Trophoblast cell (in vitro differentiated cells and primary cell): ENCODE data around the gene AJUBA.
"Not testable (repeated sequence)": the region's sequence is repeated elsewhere in the genome, so short reads cannot be mapped to it uniquely, and the experiment has no call there.

ENCODE experiments used
- DNase-seq, 2 donors: peaks; one replicate each; pipeline ENCODE4 v3.0.0-alpha.2; 2016
- H2AFZ ChIP-seq: 2 replicates; pipeline ENCODE4 v1.6.1; 2013; ENCODE audit warnings: low read length, moderate library complexity, mild to moderate bottlenecking; ENCODE audit not compliant: insufficient read depth, poor library complexity
- H2AK5ac ChIP-seq: 2 replicates; pipeline ENCODE4 v1.6.1; 2013; ENCODE audit warnings: mild to moderate bottlenecking, low read length
- H2BK120ac ChIP-seq: 2 replicates; pipeline ENCODE4 v1.6.1; 2013; ENCODE audit warnings: low read length, mild to moderate bottlenecking, moderate library complexity; ENCODE audit not compliant: insufficient read depth, poor library complexity
- H2BK12ac ChIP-seq: 2 replicates; pipeline ENCODE4 v1.6.1; 2013; ENCODE audit warnings: mild to moderate bottlenecking, low read length, moderate library complexity
- H2BK5ac ChIP-seq: 2 replicates; pipeline ENCODE4 v1.6.1; 2013; ENCODE audit warnings: low read length, low read depth, moderate library complexity, mild to moderate bottlenecking; ENCODE audit not compliant: poor library complexity
- H3K14ac ChIP-seq: 2 replicates; pipeline ENCODE4 v1.6.1; 2013; ENCODE audit warnings: mild to moderate bottlenecking, low read length
- H3K18ac ChIP-seq: 2 replicates; pipeline ENCODE4 v1.6.1; 2013; ENCODE audit warnings: mild to moderate bottlenecking, low read length
- H3K23ac ChIP-seq: 2 replicates; pipeline ENCODE4 v1.6.1; 2013; ENCODE audit warnings: low read length
- H3K27ac ChIP-seq: 2 replicates; pipeline ENCODE4 v1.5.1; 2013; ENCODE audit warnings: low read depth, mild to moderate bottlenecking, inconsistent platforms, low read length, moderate library complexity
- H3K27me3 ChIP-seq: 2 replicates; pipeline ENCODE4 v1.6.1; 2013; ENCODE audit warnings: inconsistent platforms, mild to moderate bottlenecking, low read length, moderate library complexity; ENCODE audit not compliant: insufficient read depth
- H3K36me3 ChIP-seq, 2 experiments: 1 replicate in 1 of 2; 2 replicates in 1 of 2; pipeline ENCODE4 v1.6.1; 2013; ENCODE audit warnings: low read length in 2 of 2, mild to moderate bottlenecking in 2 of 2, moderate library complexity in 1 of 2; ENCODE audit not compliant: insufficient read depth in 2 of 2, control insufficient read depth in 1 of 2
- H3K4ac ChIP-seq: 2 replicates; pipeline ENCODE4 v1.6.1; 2013; ENCODE audit warnings: low read depth, mild to moderate bottlenecking, low read length, moderate library complexity
- H3K4me1 ChIP-seq, 2 experiments: 1 replicate in 1 of 2; 2 replicates in 1 of 2; pipeline ENCODE4 v1.6.1; 2013; ENCODE audit warnings: low read length in 2 of 2, mild to moderate bottlenecking in 2 of 2, moderate library complexity in 1 of 2; ENCODE audit not compliant: insufficient read depth in 2 of 2, control insufficient read depth in 1 of 2
- H3K4me2 ChIP-seq: 2 replicates; pipeline ENCODE4 v1.6.1; 2013; ENCODE audit warnings: inconsistent platforms, mild to moderate bottlenecking, low read length, moderate library complexity
- H3K4me3 ChIP-seq: 2 replicates; pipeline ENCODE4 v1.5.1; 2013; ENCODE audit warnings: mild to moderate bottlenecking, low read depth, low read length, inconsistent platforms
- H3K79me1 ChIP-seq: one replicate; pipeline ENCODE4 v1.6.1; 2013; ENCODE audit warnings: low read length
- H3K79me2 ChIP-seq: 2 replicates; pipeline ENCODE4 v1.6.1; 2013; ENCODE audit warnings: low read length, mild to moderate bottlenecking; ENCODE audit not compliant: control insufficient read depth, insufficient read depth, poor library complexity
- H3K9ac ChIP-seq: 2 replicates; pipeline ENCODE4 v1.6.1; 2013; ENCODE audit warnings: mild to moderate bottlenecking, low read length
- H3K9me3 ChIP-seq: 2 replicates; pipeline ENCODE4 v1.6.1; 2013; ENCODE audit warnings: low read depth, mild to moderate bottlenecking, control low read depth, inconsistent platforms, low read length; ENCODE audit not compliant: insufficient read depth
- H4K12ac ChIP-seq: 2 replicates; pipeline ENCODE4 v1.6.1; 2013; ENCODE audit warnings: low read depth, mild to moderate bottlenecking, low read length, moderate library complexity
- H4K8ac ChIP-seq: 2 replicates; pipeline ENCODE4 v1.6.1; 2013; ENCODE audit warnings: low read depth, mild to moderate bottlenecking, low read length, moderate library complexity
- H4K91ac ChIP-seq: one replicate; pipeline ENCODE4 v1.6.1; 2013; ENCODE audit warnings: low read depth, mild to moderate bottlenecking, low read length, moderate library complexity
- WGBS: extraction: QIAGEN DNeasy Blood & Tissue Kit; methylation state at CpG from one replicate; pipeline ENCODE4 v1.1.7; 2013; ENCODE audit warnings: missing lambda C conversion rate; ENCODE audit not compliant: insufficient read length, insufficient coverage; ENCODE audit errors: extremely low coverage; 5-methylcytosine and 5-hydroxymethylcytosine counted together

AJUBA gene

DNA sequence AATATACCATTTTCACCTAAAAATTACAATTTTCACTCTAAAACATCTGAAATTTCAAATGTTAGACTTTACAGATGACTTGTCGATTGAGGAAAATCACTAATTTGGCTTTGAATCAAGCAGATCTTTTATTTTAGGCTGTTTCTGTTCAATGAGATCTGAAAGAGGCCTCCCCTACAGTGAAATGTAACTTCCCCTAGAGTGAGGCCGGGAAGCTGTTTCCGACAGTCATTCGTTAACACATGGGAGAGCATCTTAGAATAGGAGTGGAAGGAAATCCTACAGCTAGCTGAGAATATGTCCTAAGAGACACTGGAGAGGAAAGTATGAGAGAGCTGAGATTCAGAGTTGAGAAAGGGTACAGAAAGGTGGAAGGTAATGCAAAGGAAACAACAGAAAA, 33.3 kb upstream of the AJUBA start:
- no peak for DNase-seq
- Histone ChIP-seq H2AK5ac (no peak overlapping the region), H3K9me3 (no peaks in the 10 kb centered on the region), H4K91ac (no peak overlapping the region), H3K4me3 (no peak overlapping the region), H4K12ac (no peak overlapping the region), H3K9ac (no peak overlapping the region), H3K36me3 (no peaks in the 10 kb centered on the region), H3K18ac (no peak overlapping the region), H3K14ac (no peak overlapping the region), H3K79me1 (no peaks in the 10 kb centered on the region), H2BK12ac (no peak overlapping the region), H3K4me2 (no peak overlapping the region), H2BK5ac (no peak overlapping the region), H2AFZ (no peak overlapping the region), H3K23ac (no peak overlapping the region), H3K4ac (no peak overlapping the region), H3K79me2 (no peaks in the 10 kb centered on the region), H2BK120ac (no peak overlapping the region), H3K27ac (no peak overlapping the region), H3K4me1 (no peaks in the 10 kb centered on the region), H3K27me3 (no peaks in the 10 kb centered on the region), H4K8ac (no peak overlapping the region)
- no CpG with 5 or more reads among the region's 4 CpGs for WGBS

DNA sequence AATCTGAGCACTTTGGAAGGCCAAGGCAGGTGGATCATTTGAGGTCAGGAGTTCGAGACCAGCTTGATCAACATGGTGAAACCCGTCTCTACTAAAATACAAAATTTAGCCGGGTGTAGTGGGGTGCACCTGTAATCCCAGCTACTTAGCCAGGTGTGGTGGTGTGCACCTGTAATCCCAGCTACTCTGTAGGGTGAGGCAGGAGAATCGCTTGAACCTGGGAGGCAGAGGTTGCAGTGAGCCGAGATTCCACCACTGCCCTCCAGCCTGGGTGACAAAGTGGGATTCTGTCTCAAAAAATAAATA, 31.4 kb upstream of the AJUBA start:
- not testable (repeated sequence) for H3K18ac ChIP-seq, H3K9me3 ChIP-seq, DNase-seq, H3K27ac ChIP-seq, H2BK120ac ChIP-seq, H2BK12ac ChIP-seq, H3K4me2 ChIP-seq, H3K79me1 ChIP-seq, H3K4ac ChIP-seq, H3K4me3 ChIP-seq, H3K4me1 ChIP-seq, H3K14ac ChIP-seq, H4K91ac ChIP-seq, H2AK5ac ChIP-seq, H2BK5ac ChIP-seq, H2AFZ ChIP-seq, H3K9ac ChIP-seq, H3K79me2 ChIP-seq, H3K27me3 ChIP-seq, H3K36me3 ChIP-seq, H3K23ac ChIP-seq, H4K8ac ChIP-seq, H4K12ac ChIP-seq
- WGBS = no CpG with 5 or more reads among the region's 5 CpGs

DNA sequence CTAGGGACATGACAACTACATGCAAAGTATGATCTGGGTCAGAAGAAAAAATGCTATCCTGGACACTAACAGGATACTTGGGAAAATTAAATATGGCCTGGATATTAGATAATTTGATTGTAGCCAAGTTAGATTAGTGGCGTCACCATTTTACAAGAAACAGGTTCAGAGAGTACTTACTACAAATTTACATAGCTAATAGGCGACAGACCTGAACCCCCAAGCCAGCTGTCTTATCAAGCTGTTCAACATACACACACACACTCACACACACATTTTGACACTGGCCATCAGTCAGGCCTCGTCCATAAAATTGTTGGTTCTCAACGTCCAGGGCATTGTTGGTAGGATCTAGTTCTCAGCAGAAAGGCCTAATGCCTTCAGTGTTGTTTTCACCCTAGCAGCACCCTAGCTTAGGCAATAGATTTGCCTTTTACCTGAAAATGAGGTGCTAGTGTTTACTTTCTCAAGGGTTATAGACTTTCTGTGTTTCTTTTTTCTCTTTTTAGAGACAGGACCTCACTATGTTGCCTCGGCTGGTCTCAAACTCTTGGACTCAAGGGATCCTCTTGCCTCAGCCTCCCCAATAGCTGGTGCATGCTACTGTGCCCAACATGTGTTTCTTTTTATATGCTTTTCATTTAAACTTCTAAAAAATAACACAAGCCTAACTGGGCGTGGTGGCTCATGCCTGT, 30.9 kb upstream of the AJUBA start:
- H2BK5ac ChIP-seq = no peak overlapping the region
- H3K4me1 ChIP-seq = no peaks in the 10 kb centered on the region
- H3K4ac ChIP-seq = no peak overlapping the region
- H2BK120ac ChIP-seq = no peak overlapping the region
- H2AFZ ChIP-seq = no peak overlapping the region
- H3K4me3 ChIP-seq = no peak overlapping the region
- H3K4me2 ChIP-seq = no peak overlapping the region
- H3K27ac ChIP-seq = no peak overlapping the region
- H3K9me3 ChIP-seq = no peaks in the 10 kb centered on the region
- H2BK12ac ChIP-seq = no peak overlapping the region
- no peak overlapping the region for H3K14ac ChIP-seq
- H4K12ac ChIP-seq = no peak overlapping the region
- no peak for DNase-seq
- no peaks in the 10 kb centered on the region for H3K36me3 ChIP-seq
- H3K27me3 ChIP-seq = no peaks in the 10 kb centered on the region
- no peak overlapping the region for H4K91ac ChIP-seq
- H4K8ac ChIP-seq = no peak overlapping the region
- H3K79me2 ChIP-seq = no peaks in the 10 kb centered on the region
- H3K18ac ChIP-seq = no peak overlapping the region
- H3K23ac ChIP-seq = no peak overlapping the region
- H3K79me1 ChIP-seq = peaks cover 4% of the 10 kb centered on the region
- no peak overlapping the region for H3K9ac ChIP-seq
- H2AK5ac ChIP-seq = no peak overlapping the region
- no CpG with 5 or more reads among the region's 6 CpGs for WGBS

DNA sequence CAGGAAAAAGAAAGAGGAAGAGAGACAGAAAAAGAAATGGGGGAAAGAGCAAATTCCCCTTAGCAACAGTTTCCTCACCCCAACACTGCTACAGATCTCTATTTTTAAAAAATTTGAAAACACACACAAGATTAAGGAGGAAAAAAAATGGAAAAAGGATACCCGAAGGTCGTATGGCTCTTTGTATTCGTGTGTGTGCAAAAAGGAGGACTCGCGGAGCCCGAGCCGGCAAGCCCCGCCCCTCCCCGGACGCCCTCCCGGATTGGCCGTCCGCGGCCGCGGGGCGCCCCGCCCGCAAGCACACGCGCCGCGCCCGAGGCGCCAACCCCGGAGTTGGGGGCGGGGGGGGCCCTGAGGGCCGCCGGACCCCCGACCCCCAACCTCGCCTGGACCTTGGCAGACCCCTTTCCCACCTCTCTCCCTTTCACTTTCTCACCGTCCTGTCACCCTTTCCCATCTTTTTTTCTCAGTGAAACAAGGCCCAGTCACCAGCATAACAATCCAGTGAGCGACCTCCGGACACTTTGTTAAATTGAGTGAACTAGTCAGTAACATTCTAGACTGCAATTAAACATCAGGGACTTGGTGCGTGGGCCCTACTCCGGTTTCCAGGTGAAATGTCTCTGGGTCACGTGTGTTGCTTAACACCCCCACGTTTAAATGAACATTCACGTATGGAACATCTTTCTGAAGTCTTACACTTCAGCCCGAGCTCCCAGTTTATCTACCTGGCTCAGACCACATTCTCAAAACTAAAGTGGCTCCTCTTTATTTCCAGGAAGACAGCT, 27.8 kb upstream of the AJUBA start, which contains the start of gene C14orf93:
C14orf93 (minus strand) TSS at position 205 of the 788 bp plus-strand sequence. CDS start 11,120 bp downstream, outside the sequence.
- peak within 1 kb of the TSS; percentile 58 for H3K4me2 ChIP-seq
- H3K4me1 ChIP-seq = peaks cover 0 to 2% of the 10 kb centered on the region in 2 experiments
- H3K79me2 ChIP-seq = peaks cover 4% of the 10 kb centered on the region
- peak within 1 kb of the TSS; percentile 79 for H3K18ac ChIP-seq
- no peaks in the 10 kb centered on the region for H3K36me3 ChIP-seq
- H2AFZ ChIP-seq = peak within 1 kb of the TSS; percentile 75
- H3K4me3 ChIP-seq = peak within 1 kb of the TSS; percentile 48
- H3K9me3 ChIP-seq = no peaks in the 10 kb centered on the region
- no peaks in the 10 kb centered on the region for H3K27me3 ChIP-seq
- H2AK5ac ChIP-seq = peak within 1 kb of the TSS; percentile 97
- H4K8ac ChIP-seq = peak within 1 kb of the TSS; percentile 92
- peak within 1 kb of the TSS; percentile 79 for H4K91ac ChIP-seq
- peak within 1 kb of the TSS; percentile 39 for H3K27ac ChIP-seq
- H2BK120ac ChIP-seq = peak within 1 kb of the TSS; percentile 72
- no peak within 1 kb of the TSS for H3K9ac ChIP-seq
- peak within 1 kb of the TSS; percentile 76 for H2BK12ac ChIP-seq
- H3K23ac ChIP-seq = no peak within 1 kb of the TSS
- H3K4ac ChIP-seq = no peak within 1 kb of the TSS
- peak within 1 kb of the TSS; percentile 84 for H4K12ac ChIP-seq
- peak within 1 kb of the TSS; percentile 60 for H2BK5ac ChIP-seq
- peaks cover 15% of the 10 kb centered on the region for H3K79me1 ChIP-seq
- no CpG with 5 or more reads among the region's 40 CpGs for WGBS
- peak within 1 kb of the TSS; percentile 75 for H3K14ac ChIP-seq
- peak; percentile 51 to 73 for DNase-seq
